HepG2 (cell line): ENCODE measurements around the gene HSP90AB1. TPM values are rescaled to one million over a fixed set of nuclear protein-coding genes. Genes with fewer than 3 reads are reported as not detected.

Experiments used
- FIP1L1 ChIP-seq: fragments of 200-400 bp; formaldehyde crosslinking; IDR thresholded peaks from 2 replicates; pipeline ENCODE4 v1.6.1; 2018; ENCODE audit warnings: low read depth, mild to moderate bottlenecking, low read length, moderate library complexity, borderline replicate concordance; ENCODE audit not compliant: insufficient read depth
- HIVEP1 ChIP-seq: sonication (generic); formaldehyde crosslinking; IDR thresholded peaks from 2 replicates; pipeline ENCODE4 v1.4.0; 2020; ENCODE audit warnings: mild to moderate bottlenecking, missing genetic modification reagents
- HMG20B ChIP-seq: conservative IDR thresholded peaks from 2 replicates; pipeline ENCODE4 v1.6.1; 2016; ENCODE audit warnings: missing genetic modification reagents, missing compliant biosample characterization
- HNF4G ChIP-seq, 2 experiments: sonication (generic) in 1 of 2; formaldehyde crosslinking in 1 of 2; IDR thresholded peaks; 2 replicates each; pipeline versions ENCODE4 v1.4.0 to v1.6.1; 2011 to 2020; ENCODE audit warnings: borderline replicate concordance in 2 of 2, low read depth in 2 of 2, mild to moderate bottlenecking in 2 of 2, low read length in 1 of 2, missing genetic modification reagents in 1 of 2, moderate library complexity in 1 of 2
- ZNF124 ChIP-seq: sonication (generic); formaldehyde crosslinking; IDR thresholded peaks from 2 replicates; pipeline ENCODE4 v1.4.0; 2020; ENCODE audit warnings: missing genetic modification reagents
- polyA plus RNA-seq, 8 experiments: library from polyadenylated mRNA; depleted of rRNA in 3 of 8; stranded (reverse) in 7 of 8; unstranded in 1 of 8; fragments of >200 nt; fragmentation: Illumina TruSeq in 4 of 8; extraction: Trizol in 4 of 8; gene quantifications; 2 replicates each; pipeline versions ENCODE4 v1.2.1 to v1.2.3, GENCODE V29; 2011 to 2016; ENCODE audit warnings: low read depth in 4 of 8, missing spikeins in 1 of 8, mixed read lengths in 1 of 8; ENCODE audit not compliant: insufficient read depth in 1 of 8
- total RNA-seq, 5 experiments: library from RNA; depleted of rRNA; stranded (reverse); fragments of >200 nt; fragmentation: Illumina TruSeq; extraction: Trizol; gene quantifications; 2 replicates each; pipeline ENCODE4 v1.2.3, GENCODE V29; 2016; ENCODE audit warnings: low read depth in 1 of 5
- TF ChIP-seq, protein P1 (sequence below): sonication (generic); formaldehyde crosslinking; IDR thresholded peaks from 2 replicates; pipeline ENCODE4 v1.8.0; 2022; ENCODE audit warnings: missing genetic modification reagents, mild to moderate bottlenecking, moderate library complexity, borderline replicate concordance
- TF ChIP-seq, protein P2 (sequence below): sonication (generic); formaldehyde crosslinking; IDR thresholded peaks from 2 replicates; pipeline ENCODE4 v1.4.0; 2020; ENCODE audit warnings: missing genetic modification reagents
- TF ChIP-seq, protein P3 (sequence below): IDR thresholded peaks from 2 replicates; pipeline ENCODE4 v1.4.0; 2020; ENCODE audit warnings: mild to moderate bottlenecking, missing genetic modification reagents
- TF ChIP-seq, protein P4 (sequence below): sonication (generic); formaldehyde crosslinking; IDR thresholded peaks from 2 replicates; pipeline ENCODE4 v1.4.0; 2020; ENCODE audit warnings: missing genetic modification reagents

HSP90AB1 gene
- total and polyA plus RNA-seq, 2 of the 13 experiments (the other 11 are each of a cell fraction or from before 2014, with no cell fraction given), result 1,325 to 1,472 TPM

GRCh38 chr6:44234101-44235025 is 12.5 kb upstream of the HSP90AB1 start (continued):
- TF ChIP-seq ZNF124 (CRISPR knock-in tag), result peak; percentile 35; the same call in 1 of the 2 replicates
- TF ChIP-seq, protein P1, sequence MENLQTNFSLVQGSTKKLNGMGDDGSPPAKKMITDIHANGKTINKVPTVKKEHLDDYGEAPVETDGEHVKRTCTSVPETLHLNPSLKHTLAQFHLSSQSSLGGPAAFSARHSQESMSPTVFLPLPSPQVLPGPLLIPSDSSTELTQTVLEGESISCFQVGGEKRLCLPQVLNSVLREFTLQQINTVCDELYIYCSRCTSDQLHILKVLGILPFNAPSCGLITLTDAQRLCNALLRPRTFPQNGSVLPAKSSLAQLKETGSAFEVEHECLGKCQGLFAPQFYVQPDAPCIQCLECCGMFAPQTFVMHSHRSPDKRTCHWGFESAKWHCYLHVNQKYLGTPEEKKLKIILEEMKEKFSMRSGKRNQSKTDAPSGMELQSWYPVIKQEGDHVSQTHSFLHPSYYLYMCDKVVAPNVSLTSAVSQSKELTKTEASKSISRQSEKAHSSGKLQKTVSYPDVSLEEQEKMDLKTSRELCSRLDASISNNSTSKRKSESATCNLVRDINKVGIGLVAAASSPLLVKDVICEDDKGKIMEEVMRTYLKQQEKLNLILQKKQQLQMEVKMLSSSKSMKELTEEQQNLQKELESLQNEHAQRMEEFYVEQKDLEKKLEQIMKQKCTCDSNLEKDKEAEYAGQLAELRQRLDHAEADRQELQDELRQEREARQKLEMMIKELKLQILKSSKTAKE (CRISPR knock-in tag), result no peak
- TF ChIP-seq, protein P2, sequence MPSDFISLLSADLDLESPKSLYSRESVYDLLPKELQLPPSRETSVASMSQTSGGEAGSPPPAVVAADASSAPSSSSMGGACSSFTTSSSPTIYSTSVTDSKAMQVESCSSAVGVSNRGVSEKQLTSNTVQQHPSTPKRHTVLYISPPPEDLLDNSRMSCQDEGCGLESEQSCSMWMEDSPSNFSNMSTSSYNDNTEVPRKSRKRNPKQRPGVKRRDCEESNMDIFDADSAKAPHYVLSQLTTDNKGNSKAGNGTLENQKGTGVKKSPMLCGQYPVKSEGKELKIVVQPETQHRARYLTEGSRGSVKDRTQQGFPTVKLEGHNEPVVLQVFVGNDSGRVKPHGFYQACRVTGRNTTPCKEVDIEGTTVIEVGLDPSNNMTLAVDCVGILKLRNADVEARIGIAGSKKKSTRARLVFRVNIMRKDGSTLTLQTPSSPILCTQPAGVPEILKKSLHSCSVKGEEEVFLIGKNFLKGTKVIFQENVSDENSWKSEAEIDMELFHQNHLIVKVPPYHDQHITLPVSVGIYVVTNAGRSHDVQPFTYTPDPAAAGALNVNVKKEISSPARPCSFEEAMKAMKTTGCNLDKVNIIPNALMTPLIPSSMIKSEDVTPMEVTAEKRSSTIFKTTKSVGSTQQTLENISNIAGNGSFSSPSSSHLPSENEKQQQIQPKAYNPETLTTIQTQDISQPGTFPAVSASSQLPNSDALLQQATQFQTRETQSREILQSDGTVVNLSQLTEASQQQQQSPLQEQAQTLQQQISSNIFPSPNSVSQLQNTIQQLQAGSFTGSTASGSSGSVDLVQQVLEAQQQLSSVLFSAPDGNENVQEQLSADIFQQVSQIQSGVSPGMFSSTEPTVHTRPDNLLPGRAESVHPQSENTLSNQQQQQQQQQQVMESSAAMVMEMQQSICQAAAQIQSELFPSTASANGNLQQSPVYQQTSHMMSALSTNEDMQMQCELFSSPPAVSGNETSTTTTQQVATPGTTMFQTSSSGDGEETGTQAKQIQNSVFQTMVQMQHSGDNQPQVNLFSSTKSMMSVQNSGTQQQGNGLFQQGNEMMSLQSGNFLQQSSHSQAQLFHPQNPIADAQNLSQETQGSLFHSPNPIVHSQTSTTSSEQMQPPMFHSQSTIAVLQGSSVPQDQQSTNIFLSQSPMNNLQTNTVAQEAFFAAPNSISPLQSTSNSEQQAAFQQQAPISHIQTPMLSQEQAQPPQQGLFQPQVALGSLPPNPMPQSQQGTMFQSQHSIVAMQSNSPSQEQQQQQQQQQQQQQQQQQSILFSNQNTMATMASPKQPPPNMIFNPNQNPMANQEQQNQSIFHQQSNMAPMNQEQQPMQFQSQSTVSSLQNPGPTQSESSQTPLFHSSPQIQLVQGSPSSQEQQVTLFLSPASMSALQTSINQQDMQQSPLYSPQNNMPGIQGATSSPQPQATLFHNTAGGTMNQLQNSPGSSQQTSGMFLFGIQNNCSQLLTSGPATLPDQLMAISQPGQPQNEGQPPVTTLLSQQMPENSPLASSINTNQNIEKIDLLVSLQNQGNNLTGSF (CRISPR knock-in tag), result no peak
- TF ChIP-seq, protein P3, sequence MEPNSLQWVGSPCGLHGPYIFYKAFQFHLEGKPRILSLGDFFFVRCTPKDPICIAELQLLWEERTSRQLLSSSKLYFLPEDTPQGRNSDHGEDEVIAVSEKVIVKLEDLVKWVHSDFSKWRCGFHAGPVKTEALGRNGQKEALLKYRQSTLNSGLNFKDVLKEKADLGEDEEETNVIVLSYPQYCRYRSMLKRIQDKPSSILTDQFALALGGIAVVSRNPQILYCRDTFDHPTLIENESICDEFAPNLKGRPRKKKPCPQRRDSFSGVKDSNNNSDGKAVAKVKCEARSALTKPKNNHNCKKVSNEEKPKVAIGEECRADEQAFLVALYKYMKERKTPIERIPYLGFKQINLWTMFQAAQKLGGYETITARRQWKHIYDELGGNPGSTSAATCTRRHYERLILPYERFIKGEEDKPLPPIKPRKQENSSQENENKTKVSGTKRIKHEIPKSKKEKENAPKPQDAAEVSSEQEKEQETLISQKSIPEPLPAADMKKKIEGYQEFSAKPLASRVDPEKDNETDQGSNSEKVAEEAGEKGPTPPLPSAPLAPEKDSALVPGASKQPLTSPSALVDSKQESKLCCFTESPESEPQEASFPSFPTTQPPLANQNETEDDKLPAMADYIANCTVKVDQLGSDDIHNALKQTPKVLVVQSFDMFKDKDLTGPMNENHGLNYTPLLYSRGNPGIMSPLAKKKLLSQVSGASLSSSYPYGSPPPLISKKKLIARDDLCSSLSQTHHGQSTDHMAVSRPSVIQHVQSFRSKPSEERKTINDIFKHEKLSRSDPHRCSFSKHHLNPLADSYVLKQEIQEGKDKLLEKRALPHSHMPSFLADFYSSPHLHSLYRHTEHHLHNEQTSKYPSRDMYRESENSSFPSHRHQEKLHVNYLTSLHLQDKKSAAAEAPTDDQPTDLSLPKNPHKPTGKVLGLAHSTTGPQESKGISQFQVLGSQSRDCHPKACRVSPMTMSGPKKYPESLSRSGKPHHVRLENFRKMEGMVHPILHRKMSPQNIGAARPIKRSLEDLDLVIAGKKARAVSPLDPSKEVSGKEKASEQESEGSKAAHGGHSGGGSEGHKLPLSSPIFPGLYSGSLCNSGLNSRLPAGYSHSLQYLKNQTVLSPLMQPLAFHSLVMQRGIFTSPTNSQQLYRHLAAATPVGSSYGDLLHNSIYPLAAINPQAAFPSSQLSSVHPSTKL (CRISPR knock-in tag), result peak; percentile 52; the same call in 1 of the 2 replicates
- peak; percentile 77 for TF ChIP-seq HNF4G (IDR thresholded peaks at IDR 0.05; ENCODE audit: borderline replicate concordance, low read depth, low read length)
- TF ChIP-seq HNF4G (CRISPR knock-in tag; IDR thresholded peaks at IDR 0.05; ENCODE audit: borderline replicate concordance, low read depth), result peak; percentile 85
- TF ChIP-seq HIVEP1, result 0 out of 2 replicates have a peak, but pooled peaks have one; percentile 36
- TF ChIP-seq, protein P4, sequence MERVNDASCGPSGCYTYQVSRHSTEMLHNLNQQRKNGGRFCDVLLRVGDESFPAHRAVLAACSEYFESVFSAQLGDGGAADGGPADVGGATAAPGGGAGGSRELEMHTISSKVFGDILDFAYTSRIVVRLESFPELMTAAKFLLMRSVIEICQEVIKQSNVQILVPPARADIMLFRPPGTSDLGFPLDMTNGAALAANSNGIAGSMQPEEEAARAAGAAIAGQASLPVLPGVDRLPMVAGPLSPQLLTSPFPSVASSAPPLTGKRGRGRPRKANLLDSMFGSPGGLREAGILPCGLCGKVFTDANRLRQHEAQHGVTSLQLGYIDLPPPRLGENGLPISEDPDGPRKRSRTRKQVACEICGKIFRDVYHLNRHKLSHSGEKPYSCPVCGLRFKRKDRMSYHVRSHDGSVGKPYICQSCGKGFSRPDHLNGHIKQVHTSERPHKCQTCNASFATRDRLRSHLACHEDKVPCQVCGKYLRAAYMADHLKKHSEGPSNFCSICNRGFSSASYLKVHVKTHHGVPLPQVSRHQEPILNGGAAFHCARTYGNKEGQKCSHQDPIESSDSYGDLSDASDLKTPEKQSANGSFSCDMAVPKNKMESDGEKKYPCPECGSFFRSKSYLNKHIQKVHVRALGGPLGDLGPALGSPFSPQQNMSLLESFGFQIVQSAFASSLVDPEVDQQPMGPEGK (CRISPR knock-in tag), result peak; percentile 91
- 0 out of 2 replicates have a peak, but pooled peaks have one; percentile 16 for TF ChIP-seq HMG20B (CRISPR knock-in tag)
- TF ChIP-seq FIP1L1, result no peak
